ENCODE data around the gene TP53INP2. TPM values are rescaled to one million over a fixed set of nuclear protein-coding genes. Genes with fewer than 3 reads are reported as not detected.
A peak's percentile ranks its signal among the peaks of the same experiment; 100 is the strongest.

Gene TP53INP2
- total and polyA plus RNA-seq, 2 of the 13 experiments (the other 11 are each of a cell fraction or from before 2014, with no cell fraction given), result 5.2 to 18.8 TPM

DNA sequence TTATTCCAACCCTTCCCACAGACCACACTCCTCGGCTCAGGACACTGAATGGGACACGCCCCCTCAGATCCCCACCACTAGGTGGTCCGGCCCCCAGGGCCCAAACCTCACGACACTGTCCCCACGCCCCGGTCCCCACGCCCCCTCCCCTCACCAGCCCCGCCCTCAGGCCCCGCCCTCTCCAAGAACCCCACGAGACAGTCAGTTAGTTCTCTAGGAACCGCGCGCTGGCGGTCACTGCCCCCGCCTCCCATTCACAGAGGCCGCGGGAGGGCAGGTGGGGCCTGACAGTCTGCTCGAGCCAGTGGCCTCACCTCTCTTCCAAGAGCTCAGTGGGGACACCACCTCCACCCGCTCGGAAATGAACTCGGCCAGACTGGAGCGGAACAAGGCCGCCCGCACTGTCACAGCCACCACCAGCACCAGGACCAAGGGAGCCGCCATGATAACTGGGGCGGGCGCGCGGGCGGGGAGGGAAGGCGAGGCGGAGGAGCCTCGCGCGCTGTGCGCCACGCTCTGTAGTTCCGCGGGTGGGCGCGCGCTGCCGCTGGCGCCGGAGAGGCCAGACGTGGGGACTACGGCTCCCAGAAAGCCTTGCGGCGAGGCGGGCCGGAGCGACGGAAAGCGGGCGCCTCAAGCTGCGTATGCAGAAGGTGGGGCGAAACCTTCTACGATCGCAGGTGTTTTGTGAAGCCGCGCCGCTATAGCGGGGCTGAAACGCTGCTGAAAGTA lies 27.3 kb upstream of the TP53INP2 start, which contains the start of gene PIGU (continued):
- TF ChIP-seq ZNF296 (CRISPR knock-in tag; conservative IDR thresholded peaks at IDR 0.05) (no peak), ZC3H4 (CRISPR knock-in tag; IDR thresholded peaks at IDR 0.05; ENCODE audit: borderline replicate concordance) (no peak), ZFX (CRISPR knock-in tag; IDR thresholded peaks at IDR 0.05; ENCODE audit: low read depth) (peak; percentile 100), NFRKB (IDR thresholded peaks at IDR 0.05) (no peak), REXO4 (CRISPR knock-in tag; IDR thresholded peaks at IDR 0.05; ENCODE audit: borderline replicate concordance) (no peak), FOXP1 (IDR thresholded peaks at IDR 0.05) (no peak), FOXP1 (CRISPR knock-in tag; IDR thresholded peaks at IDR 0.05) (no peak; the same call in 1 of the 2 replicates), SRF (IDR thresholded peaks at IDR 0.05; ENCODE audit: low read depth, low read length) (peak; percentile 66; the same call in 1 of the 2 replicates), ATAD3A (CRISPR knock-in tag; IDR thresholded peaks at IDR 0.05) (peak; percentile 80; the same call in 1 of the 2 replicates), POLR2AphosphoS2 (IDR thresholded peaks at IDR 0.05; ENCODE audit: low read depth, low read length) (no peak), ESRRA (CRISPR knock-in tag; IDR thresholded peaks at IDR 0.05; ENCODE audit: low read depth) (peak; percentile 65), RBAK (CRISPR knock-in tag; IDR thresholded peaks at IDR 0.05) (no peak), ZNF263 (CRISPR knock-in tag; IDR thresholded peaks at IDR 0.05) (peak; percentile 40; the same call in 1 of the 2 replicates), ZNF564 (CRISPR knock-in tag; IDR thresholded peaks at IDR 0.05) (peak; percentile 89; the same call in 1 of the 2 replicates), ZFP90 (CRISPR knock-in tag; IDR thresholded peaks at IDR 0.05; ENCODE audit: borderline replicate concordance) (peak; percentile 81; the same call in 1 of the 2 replicates), ZNF788 (CRISPR knock-in tag; IDR thresholded peaks at IDR 0.05; ENCODE audit: borderline replicate concordance) (peak; percentile 93), BCL6 (CRISPR knock-in tag; IDR thresholded peaks at IDR 0.05) (peak; percentile 83), SP4 (CRISPR knock-in tag; IDR thresholded peaks at IDR 0.05) (peak; percentile 97), ZNF543 (CRISPR knock-in tag; IDR thresholded peaks at IDR 0.05) (no peak), REL (CRISPR knock-in tag; conservative IDR thresholded peaks at IDR 0.05) (no peak; the same call in 1 of the 2 replicates), TOPORS (CRISPR knock-in tag; IDR thresholded peaks at IDR 0.05) (peak; percentile 65; the same call in 1 of the 2 replicates)
- TF ChIP-seq, protein P1, sequence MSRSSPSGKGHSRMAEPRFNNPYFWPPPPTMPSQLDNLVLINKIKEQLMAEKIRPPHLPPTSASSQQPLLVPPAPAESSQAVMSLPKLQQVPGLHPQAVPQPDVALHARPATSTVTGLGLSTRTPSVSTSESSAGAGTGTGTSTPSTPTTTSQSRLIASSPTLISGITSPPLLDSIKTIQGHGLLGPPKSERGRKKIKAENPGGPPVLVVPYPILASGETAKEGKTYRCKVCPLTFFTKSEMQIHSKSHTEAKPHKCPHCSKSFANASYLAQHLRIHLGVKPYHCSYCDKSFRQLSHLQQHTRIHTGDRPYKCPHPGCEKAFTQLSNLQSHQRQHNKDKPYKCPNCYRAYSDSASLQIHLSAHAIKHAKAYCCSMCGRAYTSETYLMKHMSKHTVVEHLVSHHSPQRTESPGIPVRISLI (CRISPR knock-in tag; IDR thresholded peaks at IDR 0.05; ENCODE audit: borderline replicate concordance), result peak; percentile 34; the same call in 1 of the 2 replicates
- TF ChIP-seq, protein P2, sequence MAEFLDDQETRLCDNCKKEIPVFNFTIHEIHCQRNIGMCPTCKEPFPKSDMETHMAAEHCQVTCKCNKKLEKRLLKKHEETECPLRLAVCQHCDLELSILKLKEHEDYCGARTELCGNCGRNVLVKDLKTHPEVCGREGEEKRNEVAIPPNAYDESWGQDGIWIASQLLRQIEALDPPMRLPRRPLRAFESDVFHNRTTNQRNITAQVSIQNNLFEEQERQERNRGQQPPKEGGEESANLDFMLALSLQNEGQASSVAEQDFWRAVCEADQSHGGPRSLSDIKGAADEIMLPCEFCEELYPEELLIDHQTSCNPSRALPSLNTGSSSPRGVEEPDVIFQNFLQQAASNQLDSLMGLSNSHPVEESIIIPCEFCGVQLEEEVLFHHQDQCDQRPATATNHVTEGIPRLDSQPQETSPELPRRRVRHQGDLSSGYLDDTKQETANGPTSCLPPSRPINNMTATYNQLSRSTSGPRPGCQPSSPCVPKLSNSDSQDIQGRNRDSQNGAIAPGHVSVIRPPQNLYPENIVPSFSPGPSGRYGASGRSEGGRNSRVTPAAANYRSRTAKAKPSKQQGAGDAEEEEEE (CRISPR knock-in tag; IDR thresholded peaks at IDR 0.05; ENCODE audit: borderline replicate concordance), result no peak
- TF ChIP-seq, protein P3, sequence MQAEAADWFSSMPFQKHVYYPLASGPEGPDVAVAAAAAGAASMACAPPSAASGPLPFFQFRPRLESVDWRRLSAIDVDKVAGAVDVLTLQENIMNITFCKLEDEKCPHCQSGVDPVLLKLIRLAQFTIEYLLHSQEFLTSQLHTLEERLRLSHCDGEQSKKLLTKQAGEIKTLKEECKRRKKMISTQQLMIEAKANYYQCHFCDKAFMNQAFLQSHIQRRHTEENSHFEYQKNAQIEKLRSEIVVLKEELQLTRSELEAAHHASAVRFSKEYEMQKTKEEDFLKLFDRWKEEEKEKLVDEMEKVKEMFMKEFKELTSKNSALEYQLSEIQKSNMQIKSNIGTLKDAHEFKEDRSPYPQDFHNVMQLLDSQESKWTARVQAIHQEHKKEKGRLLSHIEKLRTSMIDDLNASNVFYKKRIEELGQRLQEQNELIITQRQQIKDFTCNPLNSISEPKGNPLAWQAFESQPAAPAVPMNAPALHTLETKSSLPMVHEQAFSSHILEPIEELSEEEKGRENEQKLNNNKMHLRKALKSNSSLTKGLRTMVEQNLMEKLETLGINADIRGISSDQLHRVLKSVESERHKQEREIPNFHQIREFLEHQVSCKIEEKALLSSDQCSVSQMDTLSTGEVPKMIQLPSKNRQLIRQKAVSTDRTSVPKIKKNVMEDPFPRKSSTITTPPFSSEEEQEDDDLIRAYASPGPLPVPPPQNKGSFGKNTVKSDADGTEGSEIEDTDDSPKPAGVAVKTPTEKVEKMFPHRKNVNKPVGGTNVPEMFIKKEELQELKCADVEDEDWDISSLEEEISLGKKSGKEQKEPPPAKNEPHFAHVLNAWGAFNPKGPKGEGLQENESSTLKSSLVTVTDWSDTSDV (CRISPR knock-in tag; IDR thresholded peaks at IDR 0.05), result peak; percentile 88
- TF ChIP-seq, protein P4, sequence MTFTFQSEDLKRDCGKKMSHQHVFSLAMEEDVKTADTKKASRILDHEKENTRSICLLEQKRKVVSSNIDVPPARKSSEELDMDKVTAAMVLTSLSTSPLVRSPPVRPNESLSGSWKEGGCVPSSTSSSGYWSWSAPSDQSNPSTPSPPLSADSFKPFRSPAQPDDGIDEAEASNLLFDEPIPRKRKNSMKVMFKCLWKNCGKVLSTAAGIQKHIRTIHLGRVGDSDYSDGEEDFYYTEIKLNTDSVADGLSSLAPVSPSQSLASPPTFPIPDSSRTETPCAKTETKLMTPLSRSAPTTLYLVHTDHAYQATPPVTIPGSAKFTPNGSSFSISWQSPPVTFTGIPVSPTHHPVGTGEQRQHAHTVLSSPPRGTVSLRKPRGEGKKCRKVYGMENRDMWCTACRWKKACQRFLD (CRISPR knock-in tag; IDR thresholded peaks at IDR 0.05; ENCODE audit: borderline replicate concordance), result 0 out of 2 replicates have a peak, but pooled peaks have one; percentile 18
